Nephron (organoid): ENCODE data around the gene NCKAP5L.
A peak's percentile ranks its signal among the peaks of the same experiment; 100 is the strongest.

ENCODE experiments used
- H3K27ac Mint-ChIP-seq, 3 experiments: 2 replicates each; pipeline ENCODE4 v1.8.0; 2020; ENCODE audit warnings: mixed read lengths in 3 of 3, mild to moderate bottlenecking in 2 of 3, moderate library complexity in 1 of 3
- H3K27me3 Mint-ChIP-seq: 2 replicates; pipeline ENCODE4 v1.8.0; 2021; ENCODE audit warnings: low read depth, mild to moderate bottlenecking, moderate library complexity, mixed read lengths
- H3K36me3 Mint-ChIP-seq: 2 replicates; pipeline ENCODE4 v1.8.0; 2020; ENCODE audit warnings: low read depth, mixed read lengths
- H3K4me1 Mint-ChIP-seq: 2 replicates; pipeline ENCODE4 v1.8.0; 2020; ENCODE audit warnings: mixed read lengths
- H3K4me3 Mint-ChIP-seq, 3 experiments: 2 replicates each; pipeline ENCODE4 v1.8.0; 2020; ENCODE audit warnings: mild to moderate bottlenecking in 3 of 3, mixed read lengths in 3 of 3, moderate library complexity in 2 of 3
- H3K9me3 Mint-ChIP-seq: 2 replicates; pipeline ENCODE4 v1.8.0; 2020; ENCODE audit warnings: mixed read lengths
- TF ChIP-seq, protein P1 (sequence below), 3 experiments: fragments of 200-600 bp; sonication (generic); IDR thresholded peaks; one replicate each; pipeline ENCODE4 v1.5.0; 2021; ENCODE audit warnings: antibody characterized with exemption in 3 of 3; ENCODE audit not compliant: unreplicated experiment in 3 of 3

The NCKAP5L gene

GRCh38 chr12:49813131-49813530 is 15.1 kb downstream of the NCKAP5L start:
- Mint-ChIP-seq H3K27ac (no peak overlapping the region), H3K4me3 (no peak overlapping the region), H3K4me1 (peaks cover 55% of the 10 kb centered on the region), H3K9me3 (no peaks in the 10 kb centered on the region), H3K27me3 (no peaks in the 10 kb centered on the region), H3K36me3 (peaks cover 19% of the 10 kb centered on the region)
- TF ChIP-seq, protein P1, sequence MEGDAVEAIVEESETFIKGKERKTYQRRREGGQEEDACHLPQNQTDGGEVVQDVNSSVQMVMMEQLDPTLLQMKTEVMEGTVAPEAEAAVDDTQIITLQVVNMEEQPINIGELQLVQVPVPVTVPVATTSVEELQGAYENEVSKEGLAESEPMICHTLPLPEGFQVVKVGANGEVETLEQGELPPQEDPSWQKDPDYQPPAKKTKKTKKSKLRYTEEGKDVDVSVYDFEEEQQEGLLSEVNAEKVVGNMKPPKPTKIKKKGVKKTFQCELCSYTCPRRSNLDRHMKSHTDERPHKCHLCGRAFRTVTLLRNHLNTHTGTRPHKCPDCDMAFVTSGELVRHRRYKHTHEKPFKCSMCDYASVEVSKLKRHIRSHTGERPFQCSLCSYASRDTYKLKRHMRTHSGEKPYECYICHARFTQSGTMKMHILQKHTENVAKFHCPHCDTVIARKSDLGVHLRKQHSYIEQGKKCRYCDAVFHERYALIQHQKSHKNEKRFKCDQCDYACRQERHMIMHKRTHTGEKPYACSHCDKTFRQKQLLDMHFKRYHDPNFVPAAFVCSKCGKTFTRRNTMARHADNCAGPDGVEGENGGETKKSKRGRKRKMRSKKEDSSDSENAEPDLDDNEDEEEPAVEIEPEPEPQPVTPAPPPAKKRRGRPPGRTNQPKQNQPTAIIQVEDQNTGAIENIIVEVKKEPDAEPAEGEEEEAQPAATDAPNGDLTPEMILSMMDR (IDR thresholded peaks at IDR 0.05; ENCODE audit: unreplicated experiment in 3 of 3) = no peak

DNA sequence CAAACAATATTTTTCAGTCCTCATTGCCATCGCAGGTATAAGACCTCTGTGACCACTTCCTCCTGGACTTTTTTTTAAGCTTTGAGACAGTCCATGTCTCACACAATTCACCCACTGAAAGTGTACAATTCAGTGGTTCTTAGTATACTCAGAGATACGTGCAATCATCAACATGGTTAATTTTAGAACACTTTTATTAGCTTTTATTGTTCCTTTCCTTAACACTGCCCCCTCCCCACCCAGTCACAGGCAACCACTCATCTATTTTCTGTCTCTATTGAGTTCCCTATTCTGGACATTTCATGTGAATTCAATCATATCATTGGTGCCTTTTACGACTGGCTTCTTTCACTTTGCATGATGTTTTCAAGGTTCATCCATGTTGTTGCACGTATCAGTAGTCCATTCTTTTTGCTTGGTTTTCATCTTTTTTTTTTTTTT is 16.2 kb downstream of the NCKAP5L start:
- H3K27me3 Mint-ChIP-seq = peaks cover 4% of the 10 kb centered on the region
- no peaks in the 10 kb centered on the region for H3K9me3 Mint-ChIP-seq
- H3K36me3 Mint-ChIP-seq = peaks cover 19% of the 10 kb centered on the region
- H3K4me3 Mint-ChIP-seq = peak overlapping the region in 1 of 3 experiments; percentile 30
- TF ChIP-seq, protein P1 (IDR thresholded peaks at IDR 0.05; ENCODE audit: unreplicated experiment in 3 of 3) = no peak
- peaks cover 66% of the 10 kb centered on the region for H3K4me1 Mint-ChIP-seq
- H3K27ac Mint-ChIP-seq = peak overlapping the region; percentile 89 to 98 (median 91)

GRCh38 chr12:49811136-49811535 is 17.1 kb downstream of the NCKAP5L start:
- Mint-ChIP-seq H3K27ac (peak overlapping the region; percentile 89 to 98 (median 91)), H3K9me3 (no peaks in the 10 kb centered on the region), H3K27me3 (peaks cover 4% of the 10 kb centered on the region), H3K4me1 (peaks cover 75% of the 10 kb centered on the region), H3K36me3 (peaks cover 20% of the 10 kb centered on the region), H3K4me3 (peak overlapping the region in 2 of 3 experiments; percentile 35 to 48)
- TF ChIP-seq, protein P1 (IDR thresholded peaks at IDR 0.05; ENCODE audit: unreplicated experiment in 3 of 3) = no peak

DNA sequence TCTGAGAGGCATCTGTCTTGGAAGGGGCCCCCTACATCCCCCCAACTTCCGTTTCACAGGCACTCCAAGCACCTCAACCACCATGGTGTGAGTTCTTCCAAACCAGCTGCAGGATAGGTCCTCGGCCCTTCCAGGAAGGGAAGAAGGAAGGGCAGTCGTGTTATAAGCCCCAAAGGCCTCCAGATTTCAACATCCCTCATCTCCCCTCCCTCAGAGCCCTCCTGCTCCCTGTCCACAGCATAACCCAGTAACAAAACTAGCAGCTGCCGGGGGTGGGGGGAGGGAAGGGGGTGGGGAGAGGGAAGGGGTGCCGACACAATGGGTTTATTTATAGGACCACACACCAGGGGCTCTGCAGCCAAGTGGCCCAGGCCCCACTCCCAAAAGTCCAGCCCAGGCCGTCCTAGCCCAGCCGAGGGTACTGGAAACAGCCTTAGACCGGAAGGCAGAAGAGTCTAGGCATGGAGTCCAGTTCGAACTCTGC is 18.3 kb downstream of the NCKAP5L start:
- peaks cover 25% of the 10 kb centered on the region for H3K36me3 Mint-ChIP-seq
- peak overlapping the region; percentile 89 to 98 (median 91) for H3K27ac Mint-ChIP-seq
- peaks cover 76% of the 10 kb centered on the region for H3K4me1 Mint-ChIP-seq
- peak overlapping the region; percentile 41 to 74 (median 43) for H3K4me3 Mint-ChIP-seq
- H3K9me3 Mint-ChIP-seq = no peaks in the 10 kb centered on the region
- H3K27me3 Mint-ChIP-seq = peaks cover 4% of the 10 kb centered on the region
- TF ChIP-seq, protein P1 (IDR thresholded peaks at IDR 0.05; ENCODE audit: unreplicated experiment in 3 of 3) = no peak

DNA sequence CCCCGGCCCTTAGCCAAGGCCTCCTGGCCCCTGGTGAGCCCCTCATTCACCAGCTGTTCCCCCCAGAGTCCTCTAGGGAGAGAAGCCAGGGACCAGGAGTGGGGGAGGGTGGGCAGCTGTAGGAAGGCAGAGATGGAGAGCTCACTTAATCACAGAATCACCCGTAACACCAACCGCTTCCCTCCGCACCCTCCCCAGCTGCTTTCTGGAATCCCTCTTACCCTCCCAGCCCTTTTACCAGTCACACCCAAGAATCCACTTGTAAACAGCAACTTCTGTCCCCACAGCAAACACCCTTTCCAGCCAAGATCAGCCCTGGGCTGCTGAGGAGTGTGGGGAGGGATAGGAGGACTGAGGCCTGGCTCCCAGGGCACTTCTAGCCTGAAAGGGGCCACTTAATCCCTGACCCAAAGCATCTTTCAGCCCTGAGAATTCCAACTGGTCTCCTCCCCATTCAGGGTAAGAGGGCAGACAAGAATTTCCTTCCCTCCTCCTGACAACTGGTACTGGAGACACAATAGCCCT is 18.8 kb downstream of the NCKAP5L start:
- Mint-ChIP-seq H3K27me3 (peaks cover 4% of the 10 kb centered on the region), H3K9me3 (no peaks in the 10 kb centered on the region), H3K36me3 (peaks cover 23% of the 10 kb centered on the region), H3K4me3 (peak overlapping the region; percentile 41 to 61 (median 43)), H3K4me1 (peaks cover 71% of the 10 kb centered on the region), H3K27ac (peak overlapping the region; percentile 89 to 98 (median 91))
- TF ChIP-seq, protein P1 (IDR thresholded peaks at IDR 0.05; ENCODE audit: unreplicated experiment in 3 of 3) = no peak
